Esophagus squamous epithelium (tissue), 5 donors: Measurements from ENCODE around the gene TBK1. TPM values are rescaled to one million over a fixed set of nuclear protein-coding genes. Genes with fewer than 3 reads are reported as not detected.

Experiments used
- DNase-seq: peaks from one replicate; lab custom pipeline; 2025; lab: John Stamatoyannopoulos, UW
- H3K27ac ChIP-seq, 4 donors: fragments of 200-600 bp; sonication (generic); one replicate each; pipeline ENCODE4 v1.5.1; 2016 to 2019; ENCODE audit warnings: mild to moderate bottlenecking in 1 of 4
- H3K27me3 ChIP-seq, 4 donors: fragments of 200-600 bp; sonication (generic); 1 replicate in 3 of 4; 2 replicates in 1 of 4; pipeline versions ENCODE4 v1.5.1 to v1.6.0; 2017 to 2021; ENCODE audit warnings: antibody characterized with exemption in 1 of 4
- H3K36me3 ChIP-seq, 3 donors: fragments of 200-600 bp; sonication (generic); one replicate each; pipeline ENCODE4 v1.5.1; 2016 to 2019
- H3K4me1 ChIP-seq, 3 donors: fragments of 200-600 bp; sonication (generic); one replicate each; pipeline ENCODE4 v1.5.1; 2017 to 2019
- H3K4me3 ChIP-seq, 4 donors: fragments of 200-600 bp; sonication (generic); 1 replicate in 3 of 4; 2 replicates in 1 of 4; pipeline ENCODE4 v1.5.1; 2016 to 2019; ENCODE audit warnings: mild to moderate bottlenecking in 2 of 4, moderate library complexity in 1 of 4
- H3K9me3 ChIP-seq, 3 donors: fragments of 200-600 bp; sonication (generic); one replicate each; pipeline ENCODE4 v1.5.1; 2016 to 2019
- POLR2A ChIP-seq, 4 donors: fragments of 450-650 bp; IDR thresholded peaks; one replicate each; pipeline ENCODE4 v1.6.1; 2017; ENCODE audit warnings: antibody characterized with exemption in 4 of 4, mild to moderate bottlenecking in 4 of 4, moderate library complexity in 3 of 4
- WGBS, 2 donors: methylation state at CpG; one replicate each; pipeline ENCODE4 v1.1.5; 2018; 5-methylcytosine and 5-hydroxymethylcytosine counted together
- intact Hi-C: fragments of 100-400 bp; cut with DNase I; formaldehyde crosslinking; loops from one replicate; pipeline ENCODE4 v1.15.0; 2022
- total RNA-seq, 4 donors: library from RNA; depleted of rRNA; stranded (reverse); fragments of >200 nt; gene quantifications; one replicate each; pipeline ENCODE4 v1.1.0, GENCODE V29; 2016
- TF ChIP-seq, protein P1 (sequence below), 6 experiments: fragments of 450-650 bp in 4 of 6; fragments of 200-600 bp in 2 of 6; sonication (generic) in 2 of 6; IDR thresholded peaks; one replicate each; pipeline ENCODE4 v1.5.1; 2016 to 2019; ENCODE audit warnings: antibody characterized with exemption in 6 of 6, mild to moderate bottlenecking in 4 of 6, moderate library complexity in 4 of 6
- donor health status: DM: yes; HTN: yes; CAD: no.

The TBK1 gene
- total RNA-seq, 4 donors from 2014 or later = 12.5 to 25.7 (median 20.7) TPM

DNA sequence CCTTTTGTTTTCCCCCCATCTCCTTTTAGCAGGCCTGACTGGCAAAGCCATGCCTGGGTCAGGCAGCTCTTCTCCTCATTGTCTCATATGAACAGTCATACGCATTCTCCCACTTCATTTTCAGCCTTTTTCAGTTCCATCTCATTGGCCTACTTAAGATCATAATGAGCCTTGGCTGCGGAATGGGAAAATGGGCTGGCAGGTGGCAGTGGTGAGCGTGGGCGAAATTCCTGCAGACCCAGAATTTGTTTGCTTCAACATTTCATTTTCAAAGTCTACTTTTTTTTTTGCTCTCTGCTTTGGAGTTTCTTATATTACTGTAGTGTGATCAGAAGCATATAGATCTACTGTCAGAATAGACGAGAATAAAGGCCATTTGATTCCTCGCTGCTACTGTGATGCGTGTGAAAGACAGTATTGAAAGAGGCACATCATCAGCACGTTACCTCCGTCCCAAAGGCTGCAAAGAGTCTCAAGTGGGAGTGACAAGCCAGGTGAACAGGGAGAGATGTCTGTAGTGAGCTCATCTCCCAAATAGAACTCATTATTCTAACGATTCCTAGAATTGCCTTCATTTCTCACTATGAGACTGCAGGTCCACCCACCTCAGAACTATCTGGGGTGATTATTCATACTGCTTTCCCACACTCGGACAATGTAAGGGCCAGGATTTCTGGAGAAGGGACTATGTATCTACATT is 73.7 kb downstream of the TBK1 start:
- DNase-seq = no peak
- H3K27me3 ChIP-seq = peaks cover 0 to 3% (median 0%) of the 10 kb centered on the region in 4 donors
- H3K36me3 ChIP-seq = no peaks in the 10 kb centered on the region
- H3K9me3 ChIP-seq = no peaks in the 10 kb centered on the region
- H3K27ac ChIP-seq = no peak overlapping the region
- no peaks in the 10 kb centered on the region for H3K4me1 ChIP-seq
- no peak for TF ChIP-seq POLR2A (IDR thresholded peaks at IDR 0.05)
- TF ChIP-seq, protein P1, sequence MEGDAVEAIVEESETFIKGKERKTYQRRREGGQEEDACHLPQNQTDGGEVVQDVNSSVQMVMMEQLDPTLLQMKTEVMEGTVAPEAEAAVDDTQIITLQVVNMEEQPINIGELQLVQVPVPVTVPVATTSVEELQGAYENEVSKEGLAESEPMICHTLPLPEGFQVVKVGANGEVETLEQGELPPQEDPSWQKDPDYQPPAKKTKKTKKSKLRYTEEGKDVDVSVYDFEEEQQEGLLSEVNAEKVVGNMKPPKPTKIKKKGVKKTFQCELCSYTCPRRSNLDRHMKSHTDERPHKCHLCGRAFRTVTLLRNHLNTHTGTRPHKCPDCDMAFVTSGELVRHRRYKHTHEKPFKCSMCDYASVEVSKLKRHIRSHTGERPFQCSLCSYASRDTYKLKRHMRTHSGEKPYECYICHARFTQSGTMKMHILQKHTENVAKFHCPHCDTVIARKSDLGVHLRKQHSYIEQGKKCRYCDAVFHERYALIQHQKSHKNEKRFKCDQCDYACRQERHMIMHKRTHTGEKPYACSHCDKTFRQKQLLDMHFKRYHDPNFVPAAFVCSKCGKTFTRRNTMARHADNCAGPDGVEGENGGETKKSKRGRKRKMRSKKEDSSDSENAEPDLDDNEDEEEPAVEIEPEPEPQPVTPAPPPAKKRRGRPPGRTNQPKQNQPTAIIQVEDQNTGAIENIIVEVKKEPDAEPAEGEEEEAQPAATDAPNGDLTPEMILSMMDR (IDR thresholded peaks at IDR 0.05) = no peak
- intact Hi-C loops = no loop called here
- WGBS, 2 donors = 81 to 87% methylated on average over 11 of the region's 11 CpGs
- no peak overlapping the region for H3K4me3 ChIP-seq

DNA sequence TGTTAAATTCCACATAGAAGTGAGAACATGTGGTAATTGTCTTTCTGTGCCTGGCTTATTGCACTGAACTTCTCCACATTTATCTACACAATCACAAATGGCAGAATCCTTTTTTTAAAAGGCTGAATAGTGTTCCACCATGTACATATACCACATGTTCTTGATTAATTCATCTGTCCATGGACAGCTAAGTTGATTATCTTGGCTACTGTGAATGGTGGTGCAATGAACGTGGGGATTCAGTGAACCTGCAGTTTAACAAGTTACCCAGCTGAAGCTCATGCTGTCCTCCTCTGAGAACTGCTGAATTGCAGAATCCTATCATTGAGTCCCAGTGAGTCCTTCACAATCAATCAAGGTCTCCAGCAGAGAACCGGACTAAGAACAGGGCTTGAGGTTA is 74.9 kb downstream of the TBK1 start:
- WGBS, 2 donors = 50 to 65% methylated on average over 2 of the region's 2 CpGs
- peaks cover 0 to 3% (median 0%) of the 10 kb centered on the region in 4 donors for H3K27me3 ChIP-seq
- intact Hi-C loops = no loop called here
- no peak overlapping the region for H3K4me3 ChIP-seq
- H3K4me1 ChIP-seq = no peaks in the 10 kb centered on the region
- DNase-seq = no peak
- no peak overlapping the region for H3K27ac ChIP-seq
- no peaks in the 10 kb centered on the region for H3K36me3 ChIP-seq
- TF ChIP-seq, protein P1 (IDR thresholded peaks at IDR 0.05) = no peak
- no peaks in the 10 kb centered on the region for H3K9me3 ChIP-seq

DNA sequence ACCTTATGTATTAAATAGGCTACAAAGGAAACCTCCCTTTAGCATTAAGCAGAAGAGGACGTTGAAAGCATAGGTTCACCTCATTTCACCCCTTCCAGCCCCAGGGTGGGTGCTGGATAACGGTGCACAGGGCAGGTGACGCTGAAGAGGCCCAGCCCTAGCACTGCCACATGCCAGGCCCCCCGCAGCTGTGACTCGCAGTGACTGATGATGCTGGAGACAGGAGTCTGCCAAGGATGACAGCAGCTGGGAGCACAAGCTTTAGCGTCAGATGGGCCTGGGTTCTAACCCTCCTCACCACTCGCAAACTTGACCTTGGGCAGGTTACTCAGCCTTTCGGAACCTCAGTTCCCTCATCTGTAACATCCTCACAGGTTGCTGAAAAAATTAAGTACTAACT is 76.7 kb downstream of the TBK1 start:
- no peak overlapping the region for H3K4me3 ChIP-seq
- intact Hi-C loops = no loop called here
- DNase-seq = no peak
- H3K36me3 ChIP-seq = no peaks in the 10 kb centered on the region
- no peak overlapping the region for H3K27ac ChIP-seq
- no peaks in the 10 kb centered on the region for H3K9me3 ChIP-seq
- WGBS, 2 donors = 79 to 82% methylated on average over 4 to 6 of the region's 8 CpGs
- no peaks in the 10 kb centered on the region for H3K27me3 ChIP-seq
- TF ChIP-seq, protein P1 (IDR thresholded peaks at IDR 0.05) = no peak
- no peak for TF ChIP-seq POLR2A (IDR thresholded peaks at IDR 0.05)
- no peaks in the 10 kb centered on the region for H3K4me1 ChIP-seq

DNA sequence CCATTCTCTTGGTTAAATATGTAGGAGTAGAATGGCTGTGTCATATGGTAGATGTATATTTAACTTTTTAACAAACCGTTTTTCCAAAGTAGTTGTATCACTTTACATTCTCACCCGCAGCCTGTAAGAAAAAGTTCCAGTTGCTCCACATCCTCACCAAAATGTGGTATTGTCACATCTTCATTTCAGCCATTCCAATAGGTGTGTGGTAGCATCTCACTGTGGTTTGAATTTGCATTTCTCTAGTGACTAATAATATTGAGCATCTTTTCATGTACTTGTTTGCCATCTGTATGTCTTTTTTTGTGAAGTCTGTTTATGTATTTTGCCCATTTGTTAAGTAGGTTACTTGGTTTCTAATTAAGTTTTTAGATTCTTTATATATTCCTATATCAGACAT is 78.6 kb downstream of the TBK1 start:
- WGBS, 2 donors = 72 to 86% methylated on average over 2 of the region's 2 CpGs
- H3K27me3 ChIP-seq = no peaks in the 10 kb centered on the region
- DNase-seq = no peak
- intact Hi-C loops = no loop called here
- H3K9me3 ChIP-seq = no peaks in the 10 kb centered on the region
- no peaks in the 10 kb centered on the region for H3K4me1 ChIP-seq
- TF ChIP-seq POLR2A (IDR thresholded peaks at IDR 0.05) = no peak
- TF ChIP-seq, protein P1 (IDR thresholded peaks at IDR 0.05) = no peak
- no peaks in the 10 kb centered on the region for H3K36me3 ChIP-seq
- H3K27ac ChIP-seq = no peak overlapping the region
- no peak overlapping the region for H3K4me3 ChIP-seq

DNA sequence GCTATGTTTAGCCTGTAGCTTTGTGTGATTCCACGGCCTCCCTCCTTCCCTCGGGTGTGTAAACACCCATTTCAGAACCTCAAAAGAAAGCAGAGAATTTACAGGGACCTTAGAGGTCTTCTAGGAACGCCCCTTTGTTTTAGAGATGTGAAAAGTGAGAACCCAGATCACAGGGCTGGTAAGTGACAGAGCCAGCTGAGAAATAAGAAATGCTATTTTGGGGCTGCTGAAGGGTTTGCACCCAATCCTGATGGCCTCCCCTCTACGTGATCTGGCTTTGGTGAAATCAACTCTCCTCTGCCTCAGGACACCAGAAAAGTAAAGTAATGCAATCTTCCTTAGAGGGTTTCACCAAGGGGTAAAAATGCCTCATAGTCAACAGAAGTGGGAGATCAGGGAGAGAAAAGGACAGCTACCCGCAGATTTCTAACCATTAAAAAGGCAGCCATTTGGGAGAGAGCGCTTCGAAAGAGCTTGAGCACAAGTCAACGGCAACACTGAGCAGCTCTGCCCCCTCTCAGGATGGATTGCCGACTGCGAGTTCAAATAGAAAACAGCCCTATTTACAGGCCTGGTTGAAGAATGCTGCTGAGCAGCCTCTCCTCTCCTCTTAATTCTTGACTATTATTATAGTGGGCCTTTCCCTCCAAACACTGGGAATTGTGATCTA is 79.9 kb downstream of the TBK1 start:
- no peaks in the 10 kb centered on the region for H3K36me3 ChIP-seq
- no peak overlapping the region for H3K27ac ChIP-seq
- H3K4me1 ChIP-seq = no peaks in the 10 kb centered on the region
- DNase-seq = no peak
- no peak overlapping the region for H3K4me3 ChIP-seq
- no peaks in the 10 kb centered on the region for H3K9me3 ChIP-seq
- H3K27me3 ChIP-seq = no peaks in the 10 kb centered on the region
- 61 to 80% methylated on average over 10 of the region's 10 CpGs for WGBS, 2 donors
- intact Hi-C loops = no loop called here
- TF ChIP-seq POLR2A (IDR thresholded peaks at IDR 0.05) = no peak
- TF ChIP-seq, protein P1 (IDR thresholded peaks at IDR 0.05) = no peak
